GM21528 (cell line): Measurements from ENCODE around the gene FBXO5.
"Not testable (repeated sequence)": the region's sequence is repeated elsewhere in the genome, so short reads cannot be mapped to it uniquely, and the experiment has no call there.

Experiments used
- ATAC-seq: cut with Tn5 transposase; IDR thresholded peaks from one replicate; pipeline ENCODE4 v1.9.1; 2021; ENCODE audit warnings: mild to moderate bottlenecking, moderate library complexity; ENCODE audit not compliant: unreplicated experiment, low FRiP score

FBXO5 gene

GRCh38 chr6:152993847-152994246 lies 11.0 kb upstream of the FBXO5 start:
- ATAC-seq: no peak

GRCh38 chr6:152993431-152993830 lies 10.6 kb upstream of the FBXO5 start:
- no peak for ATAC-seq

- no peak for ATAC-seq
Measured at GRCh38 chr6:152986978-152987377, 4.1 kb upstream of the FBXO5 start.

- not testable (repeated sequence) for ATAC-seq
Measured at GRCh38 chr6:152985300-152985699, 2.5 kb upstream of the FBXO5 start.

- peak; percentile 29 for ATAC-seq
Measured at GRCh38 chr6:152984513-152984872, 1.7 kb upstream of the FBXO5 start.

GRCh38 chr6:152983637-152984512 lies 1.0 kb upstream of the FBXO5 start:
- peak; percentile 20 for ATAC-seq

- peak; percentile 5 for ATAC-seq
Measured at GRCh38 chr6:152981989-152982903, 595 bp downstream of the FBXO5 start.

GRCh38 chr6:152981219-152981618 lies 1.6 kb downstream of the FBXO5 start:
- ATAC-seq: no peak

GRCh38 chr6:152980656-152981055 lies 2.2 kb downstream of the FBXO5 start:
- ATAC-seq: no peak

- no peak for ATAC-seq
Measured at GRCh38 chr6:152979116-152979515, 3.7 kb downstream of the FBXO5 start.

- no peak for ATAC-seq
Measured at GRCh38 chr6:152978058-152978457, 4.8 kb downstream of the FBXO5 start.

GRCh38 chr6:152977556-152977955 lies 5.3 kb downstream of the FBXO5 start:
- no peak for ATAC-seq

- no peak for ATAC-seq
Measured at GRCh38 chr6:152976749-152977148, 6.1 kb downstream of the FBXO5 start.

- no peak for ATAC-seq
Measured at GRCh38 chr6:152975204-152975915, 7.5 kb downstream of the FBXO5 start.

GRCh38 chr6:152973916-152974315 lies 8.9 kb downstream of the FBXO5 start:
- no peak for ATAC-seq

GRCh38 chr6:152969688-152970418 lies 13.0 kb downstream of the FBXO5 start:
- ATAC-seq: no peak

GRCh38 chr6:152966168-152966894 lies 16.5 kb downstream of the FBXO5 start:
- ATAC-seq: not testable (repeated sequence)

- ATAC-seq: no peak
Measured at GRCh38 chr6:152959333-152959732, 23.5 kb downstream of the FBXO5 start.

- no peak for ATAC-seq
Measured at GRCh38 chr6:152957796-152958195, 25.0 kb downstream of the FBXO5 start.
